ENCODE results near the gene MUCL3. TPM values are rescaled to one million over a fixed set of nuclear protein-coding genes. Genes with fewer than 3 reads are reported as not detected.
"Not testable (repeated sequence)": the region's sequence is repeated elsewhere in the genome, so short reads cannot be mapped to it uniquely, and the experiment has no call there.

The MUCL3 gene
- total RNA-seq, 1 donor, result not detected

GRCh38 chr6:30894935-30895334, 45.8 kb upstream of the MUCL3 start:
- DNase-seq (ENCODE audit: low read depth), result no peak
- TF ChIP-seq CTCF (IDR thresholded peaks at IDR 0.05; ENCODE audit: insufficient read depth, low read depth, low read length), result no peak
- H3K4me3 ChIP-seq (ENCODE audit: low read depth, low read length), result no peak overlapping the region

- DNase-seq (ENCODE audit: low read depth), result no peak
- TF ChIP-seq CTCF (IDR thresholded peaks at IDR 0.05; ENCODE audit: insufficient read depth, low read depth, low read length), result no peak
- no peak overlapping the region for H3K4me3 ChIP-seq (ENCODE audit: low read depth, low read length)
These were observed 45.4 kb upstream of the MUCL3 start for GRCh38 chr6:30895343-30895742.

GRCh38 chr6:30896541-30896940, 44.2 kb upstream of the MUCL3 start:
- DNase-seq (ENCODE audit: low read depth), result no peak
- TF ChIP-seq CTCF (IDR thresholded peaks at IDR 0.05; ENCODE audit: insufficient read depth, low read depth, low read length), result no peak
- no peak overlapping the region for H3K4me3 ChIP-seq (ENCODE audit: low read depth, low read length)

GRCh38 chr6:30897882-30898281, 42.9 kb upstream of the MUCL3 start:
- DNase-seq (ENCODE audit: low read depth), result no peak
- no peak overlapping the region for H3K4me3 ChIP-seq (ENCODE audit: low read depth, low read length)
- no peak for TF ChIP-seq CTCF (IDR thresholded peaks at IDR 0.05; ENCODE audit: insufficient read depth, low read depth, low read length)

GRCh38 chr6:30898750-30899360, 41.9 kb upstream of the MUCL3 start:
- DNase-seq (ENCODE audit: low read depth), result no peak
- H3K4me3 ChIP-seq (ENCODE audit: low read depth, low read length), result no peak overlapping the region

GRCh38 chr6:30900863-30901417, 39.8 kb upstream of the MUCL3 start:
- no peak overlapping the region for H3K4me3 ChIP-seq (ENCODE audit: low read depth, low read length)
- DNase-seq (ENCODE audit: low read depth), result no peak
- TF ChIP-seq CTCF (IDR thresholded peaks at IDR 0.05; ENCODE audit: insufficient read depth, low read depth, low read length), result no peak

More at GRCh38 chr6:30898750-30899360, 41.9 kb upstream of the MUCL3 start:
- TF ChIP-seq CTCF (IDR thresholded peaks at IDR 0.05; ENCODE audit: insufficient read depth, low read depth, low read length), result no peak

GRCh38 chr6:30901436-30901835, 39.3 kb upstream of the MUCL3 start:
- no peak overlapping the region for H3K4me3 ChIP-seq (ENCODE audit: low read depth, low read length)
- no peak for TF ChIP-seq CTCF (IDR thresholded peaks at IDR 0.05; ENCODE audit: insufficient read depth, low read depth, low read length)
- DNase-seq (ENCODE audit: low read depth), result no peak

- not testable (repeated sequence) for DNase-seq (ENCODE audit: low read depth); H3K4me3 ChIP-seq (ENCODE audit: low read depth, low read length)
These were observed 38.6 kb upstream of the MUCL3 start for GRCh38 chr6:30902196-30902595.

All from fibroblast of villous mesenchyme (primary cell).